Lung (tissue), 12 donors: ENCODE measurements around the gene ANKRD33B. TPM values are rescaled to one million over a fixed set of nuclear protein-coding genes. Genes with fewer than 3 reads are reported as not detected.
"Not testable (repeated sequence)": the region's sequence is repeated elsewhere in the genome, so short reads cannot be mapped to it uniquely, and the experiment has no call there.

Experiments
- ATAC-seq: fragments of 200-7000 bp; cut with Tn5 transposase; one replicate; pipeline ENCODE4 v1.9.1; 2020; ENCODE audit warnings: moderate number of reproducible peaks; ENCODE audit not compliant: insufficient read depth, low FRiP score
- DNase-seq, 3 donors: peaks; one replicate each; pipeline ENCODE4 v3.0.0-alpha.2; 2013 to 2017
- H3K27ac ChIP-seq, 2 donors: one replicate each; pipeline ENCODE4 v1.5.1; 2013; ENCODE audit warnings: mild to moderate bottlenecking in 2 of 2, moderate library complexity in 2 of 2, control low read depth in 1 of 2, inconsistent platforms in 1 of 2, low read depth in 1 of 2, low read length in 1 of 2
- H3K27me3 ChIP-seq, 3 donors: one replicate each; pipeline ENCODE4 v1.5.1; 2013; ENCODE audit warnings: low read length in 2 of 3; ENCODE audit not compliant: control insufficient read depth in 3 of 3, insufficient read depth in 3 of 3
- H3K36me3 ChIP-seq, 4 donors: one replicate each; pipeline ENCODE4 v1.5.1; 2013; ENCODE audit warnings: low read length in 4 of 4, mild to moderate bottlenecking in 1 of 4, moderate library complexity in 1 of 4; ENCODE audit not compliant: control insufficient read depth in 4 of 4, insufficient read depth in 4 of 4
- H3K4me1 ChIP-seq, 5 donors: one replicate each; pipeline ENCODE4 v1.5.1; 2013; ENCODE audit warnings: low read length in 5 of 5, mild to moderate bottlenecking in 2 of 5, moderate library complexity in 1 of 5; ENCODE audit not compliant: control insufficient read depth in 5 of 5, insufficient read depth in 5 of 5
- H3K4me3 ChIP-seq: one replicate; pipeline ENCODE4 v1.5.1; 2013; ENCODE audit warnings: mild to moderate bottlenecking, control low read depth, moderate library complexity
- H3K9ac ChIP-seq, 2 donors: one replicate each; pipeline ENCODE4 v1.5.1; 2013; ENCODE audit warnings: low read length in 2 of 2, control low read depth in 1 of 2; ENCODE audit not compliant: insufficient read depth in 1 of 2
- H3K9me3 ChIP-seq, 4 donors: one replicate each; pipeline ENCODE4 v1.5.1; 2013; ENCODE audit warnings: low read length in 3 of 4, mild to moderate bottlenecking in 1 of 4, moderate library complexity in 1 of 4; ENCODE audit not compliant: control insufficient read depth in 4 of 4, insufficient read depth in 3 of 4
- WGBS, 2 donors: extraction: QIAGEN DNeasy Blood & Tissue Kit; methylation state at CpG; one replicate each; pipeline ENCODE4 v1.1.7; 2013; 5-methylcytosine and 5-hydroxymethylcytosine counted together
- polyA plus RNA-seq, 2 donors: library from polyadenylated mRNA; stranded (reverse); fragments of 200-250 nt; gene quantifications; one replicate each; pipeline ENCODE4 v1.2.1, GENCODE V29; 2013
- total RNA-seq, 2 donors: library from RNA; depleted of rRNA in 1 of 2; stranded (reverse); fragments of >200 nt in 1 of 2; gene quantifications; one replicate each; pipeline ENCODE4 v1.2.1, GENCODE V29; 2014 to 2021
- TF ChIP-seq, protein P1 (sequence below): IDR thresholded peaks from 2 replicates; pipeline ENCODE4 v1.5.1; 2012; ENCODE audit warnings: mild to moderate bottlenecking; ENCODE audit errors: control extremely low read depth, extremely low read depth
- donor health status: control.
- donor health status: control.
- donor health status: Bipolar disorder and iron deficiency.
- donor health status: healthy.
- donor health status: DM: yes; HTN: yes; CAD: no.

ANKRD33B gene
- total and polyA plus RNA-seq, 4 donors = 1.0 to 6.3 (median 2.1) TPM

DNA sequence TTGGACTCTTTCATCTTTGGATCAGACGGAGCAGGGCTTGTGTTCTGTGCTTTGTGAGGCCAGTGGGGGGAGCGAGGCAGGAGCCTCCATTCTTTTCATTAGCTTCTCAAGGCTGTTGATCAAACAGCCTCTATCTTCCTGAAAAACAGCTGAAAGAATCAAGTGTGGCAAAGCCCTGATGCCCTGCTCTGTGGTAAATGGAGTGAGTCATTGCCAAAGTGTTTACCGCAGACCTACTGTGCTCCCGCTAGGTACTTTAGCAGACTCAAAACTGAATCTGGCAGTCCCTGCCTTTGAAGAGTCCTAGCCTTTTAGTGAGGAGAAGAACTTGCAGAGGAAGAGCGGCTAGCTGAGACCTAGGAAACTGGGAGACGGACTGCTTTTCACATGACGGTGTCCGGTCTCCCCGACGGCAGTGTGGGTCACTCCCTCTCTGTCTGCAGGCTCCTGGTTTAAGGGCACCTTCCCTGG lies 3.3 kb downstream of the ANKRD33B start:
- Histone ChIP-seq H3K36me3 (no peaks in the 10 kb centered on the region), H3K27me3 (peaks cover 0 to 40% (median 13%) of the 10 kb centered on the region in 3 donors), H3K9ac (no peak overlapping the region), H3K4me1 (peaks cover 0 to 17% (median 4%) of the 10 kb centered on the region in 5 donors), H3K4me3 (no peak overlapping the region), H3K27ac (no peak overlapping the region), H3K9me3 (no peaks in the 10 kb centered on the region)
- ATAC-seq = no peak
- no peak for DNase-seq
- TF ChIP-seq, protein P1, sequence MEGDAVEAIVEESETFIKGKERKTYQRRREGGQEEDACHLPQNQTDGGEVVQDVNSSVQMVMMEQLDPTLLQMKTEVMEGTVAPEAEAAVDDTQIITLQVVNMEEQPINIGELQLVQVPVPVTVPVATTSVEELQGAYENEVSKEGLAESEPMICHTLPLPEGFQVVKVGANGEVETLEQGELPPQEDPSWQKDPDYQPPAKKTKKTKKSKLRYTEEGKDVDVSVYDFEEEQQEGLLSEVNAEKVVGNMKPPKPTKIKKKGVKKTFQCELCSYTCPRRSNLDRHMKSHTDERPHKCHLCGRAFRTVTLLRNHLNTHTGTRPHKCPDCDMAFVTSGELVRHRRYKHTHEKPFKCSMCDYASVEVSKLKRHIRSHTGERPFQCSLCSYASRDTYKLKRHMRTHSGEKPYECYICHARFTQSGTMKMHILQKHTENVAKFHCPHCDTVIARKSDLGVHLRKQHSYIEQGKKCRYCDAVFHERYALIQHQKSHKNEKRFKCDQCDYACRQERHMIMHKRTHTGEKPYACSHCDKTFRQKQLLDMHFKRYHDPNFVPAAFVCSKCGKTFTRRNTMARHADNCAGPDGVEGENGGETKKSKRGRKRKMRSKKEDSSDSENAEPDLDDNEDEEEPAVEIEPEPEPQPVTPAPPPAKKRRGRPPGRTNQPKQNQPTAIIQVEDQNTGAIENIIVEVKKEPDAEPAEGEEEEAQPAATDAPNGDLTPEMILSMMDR = no peak
- 87 to 92% methylated on average over 10 of the region's 10 CpGs for whole genome bisulfite sequencing, 2 donors

DNA sequence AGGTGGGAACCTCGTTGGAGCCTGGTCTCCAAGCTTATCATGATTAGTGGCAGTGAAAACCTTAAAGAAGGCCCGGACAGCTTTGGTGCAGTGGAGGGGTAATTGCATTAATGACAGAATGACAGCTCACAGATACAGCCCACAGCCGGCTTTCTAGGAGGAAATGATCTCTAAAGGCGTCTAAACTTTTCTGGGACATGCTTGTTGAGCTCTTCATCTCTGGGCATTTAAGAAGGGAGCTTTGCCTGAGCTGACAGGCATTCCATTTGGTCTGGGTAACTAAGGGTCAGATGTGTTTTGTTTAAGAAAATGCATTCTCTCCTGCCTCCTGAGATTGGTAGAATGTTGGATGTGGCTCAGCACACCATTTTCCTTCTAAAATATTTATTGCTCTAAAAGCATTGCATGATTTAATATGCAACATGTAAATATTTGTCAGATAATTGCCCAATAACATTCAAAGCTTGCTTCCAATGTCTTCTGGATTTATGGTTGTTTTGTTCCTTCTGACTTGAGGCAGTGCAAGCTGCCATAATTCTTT lies 4.0 kb downstream of the ANKRD33B start:
- peaks cover 0 to 17% (median 4%) of the 10 kb centered on the region in 5 donors for H3K4me1 ChIP-seq
- TF ChIP-seq, protein P1 = no peak
- H3K9ac ChIP-seq = no peak overlapping the region
- 64 to 78% methylated on average over 4 of the region's 4 CpGs for WGBS, 2 donors
- no peaks in the 10 kb centered on the region for H3K9me3 ChIP-seq
- H3K27ac ChIP-seq = no peak overlapping the region
- ATAC-seq (no peak), DNase-seq (no peak)
- H3K36me3 ChIP-seq = no peaks in the 10 kb centered on the region
- no peak overlapping the region for H3K4me3 ChIP-seq
- H3K27me3 ChIP-seq = peaks cover 0 to 33% (median 7%) of the 10 kb centered on the region in 3 donors

DNA sequence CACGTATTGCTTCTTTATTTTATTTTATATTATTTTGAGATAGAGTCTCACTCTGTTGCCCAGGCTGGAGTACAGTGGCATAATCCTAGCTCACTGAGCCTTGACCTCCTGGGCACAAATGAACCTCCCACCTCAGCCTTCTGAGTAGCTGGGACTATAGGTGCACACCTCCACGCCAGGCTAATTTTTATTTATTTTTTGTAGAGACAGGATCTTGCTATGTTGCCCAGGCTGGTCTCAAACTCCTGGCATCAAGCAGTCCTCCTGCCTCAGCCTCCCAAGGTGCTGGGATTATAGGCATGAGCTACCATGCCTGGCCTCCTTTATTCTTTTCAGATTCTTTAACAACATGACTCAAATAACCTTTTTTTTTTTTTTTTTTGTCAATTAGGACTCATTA lies 6.7 kb downstream of the ANKRD33B start:
- not testable (repeated sequence) for H3K4me3 ChIP-seq, DNase-seq, H3K36me3 ChIP-seq, ATAC-seq, H3K4me1 ChIP-seq, H3K9ac ChIP-seq, H3K9me3 ChIP-seq, H3K27ac ChIP-seq
- H3K27me3 ChIP-seq = peaks cover 0 to 15% (median 4%) of the 10 kb centered on the region in 3 donors
- 93 to 99% methylated on average over 2 of the region's 2 CpGs for WGBS, 2 donors

DNA sequence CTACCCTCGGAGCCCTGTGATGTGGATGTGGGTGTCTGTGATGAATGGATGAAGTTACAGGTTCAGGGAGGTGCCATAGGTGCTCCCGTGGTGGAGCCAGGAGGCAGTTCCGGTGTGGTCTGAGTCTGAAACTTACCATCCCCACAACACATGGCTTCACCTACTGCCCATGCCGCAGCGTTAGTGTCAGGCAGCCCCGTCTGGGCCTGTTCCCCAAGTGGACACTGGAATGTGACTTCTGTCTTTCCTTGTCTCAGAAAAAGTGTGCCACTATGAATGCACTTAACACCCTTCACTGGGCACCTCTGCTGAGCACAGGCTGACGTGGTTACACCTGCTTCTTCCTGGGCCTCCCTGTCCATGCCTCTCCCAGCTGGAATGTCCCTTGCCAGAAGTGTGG lies 8.6 kb downstream of the ANKRD33B start:
- no peaks in the 10 kb centered on the region for H3K36me3 ChIP-seq
- TF ChIP-seq, protein P1 = no peak
- ATAC-seq (no peak), DNase-seq (no peak)
- peaks cover 0 to 3% (median 0%) of the 10 kb centered on the region in 3 donors for H3K27me3 ChIP-seq
- peaks cover 0 to 4% (median 2%) of the 10 kb centered on the region in 5 donors for H3K4me1 ChIP-seq
- 88 to 92% methylated on average over 7 of the region's 7 CpGs for whole genome bisulfite sequencing, 2 donors
- H3K4me3 ChIP-seq = no peak overlapping the region
- no peak overlapping the region for H3K27ac ChIP-seq
- H3K9ac ChIP-seq = no peak overlapping the region
- H3K9me3 ChIP-seq = no peaks in the 10 kb centered on the region
